GM18511 (cell line): ENCODE data around the gene ADAM22.
"Not testable (repeated sequence)": the region's sequence is repeated elsewhere in the genome, so short reads cannot be mapped to it uniquely, and the experiment has no call there.

ENCODE experiments used
- ATAC-seq: cut with Tn5 transposase; IDR thresholded peaks from one replicate; pipeline ENCODE4 v1.9.1; 2021; ENCODE audit warnings: mild to moderate bottlenecking, moderate library complexity; ENCODE audit not compliant: unreplicated experiment

ADAM22 gene, protein sequence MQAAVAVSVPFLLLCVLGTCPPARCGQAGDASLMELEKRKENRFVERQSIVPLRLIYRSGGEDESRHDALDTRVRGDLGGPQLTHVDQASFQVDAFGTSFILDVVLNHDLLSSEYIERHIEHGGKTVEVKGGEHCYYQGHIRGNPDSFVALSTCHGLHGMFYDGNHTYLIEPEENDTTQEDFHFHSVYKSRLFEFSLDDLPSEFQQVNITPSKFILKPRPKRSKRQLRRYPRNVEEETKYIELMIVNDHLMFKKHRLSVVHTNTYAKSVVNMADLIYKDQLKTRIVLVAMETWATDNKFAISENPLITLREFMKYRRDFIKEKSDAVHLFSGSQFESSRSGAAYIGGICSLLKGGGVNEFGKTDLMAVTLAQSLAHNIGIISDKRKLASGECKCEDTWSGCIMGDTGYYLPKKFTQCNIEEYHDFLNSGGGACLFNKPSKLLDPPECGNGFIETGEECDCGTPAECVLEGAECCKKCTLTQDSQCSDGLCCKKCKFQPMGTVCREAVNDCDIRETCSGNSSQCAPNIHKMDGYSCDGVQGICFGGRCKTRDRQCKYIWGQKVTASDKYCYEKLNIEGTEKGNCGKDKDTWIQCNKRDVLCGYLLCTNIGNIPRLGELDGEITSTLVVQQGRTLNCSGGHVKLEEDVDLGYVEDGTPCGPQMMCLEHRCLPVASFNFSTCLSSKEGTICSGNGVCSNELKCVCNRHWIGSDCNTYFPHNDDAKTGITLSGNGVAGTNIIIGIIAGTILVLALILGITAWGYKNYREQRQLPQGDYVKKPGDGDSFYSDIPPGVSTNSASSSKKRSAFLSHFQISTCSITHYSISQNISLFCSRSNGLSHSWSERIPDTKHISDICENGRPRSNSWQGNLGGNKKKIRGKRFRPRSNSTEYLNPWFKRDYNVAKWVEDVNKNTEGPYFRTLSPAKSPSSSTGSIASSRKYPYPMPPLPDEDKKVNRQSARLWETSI

DNA sequence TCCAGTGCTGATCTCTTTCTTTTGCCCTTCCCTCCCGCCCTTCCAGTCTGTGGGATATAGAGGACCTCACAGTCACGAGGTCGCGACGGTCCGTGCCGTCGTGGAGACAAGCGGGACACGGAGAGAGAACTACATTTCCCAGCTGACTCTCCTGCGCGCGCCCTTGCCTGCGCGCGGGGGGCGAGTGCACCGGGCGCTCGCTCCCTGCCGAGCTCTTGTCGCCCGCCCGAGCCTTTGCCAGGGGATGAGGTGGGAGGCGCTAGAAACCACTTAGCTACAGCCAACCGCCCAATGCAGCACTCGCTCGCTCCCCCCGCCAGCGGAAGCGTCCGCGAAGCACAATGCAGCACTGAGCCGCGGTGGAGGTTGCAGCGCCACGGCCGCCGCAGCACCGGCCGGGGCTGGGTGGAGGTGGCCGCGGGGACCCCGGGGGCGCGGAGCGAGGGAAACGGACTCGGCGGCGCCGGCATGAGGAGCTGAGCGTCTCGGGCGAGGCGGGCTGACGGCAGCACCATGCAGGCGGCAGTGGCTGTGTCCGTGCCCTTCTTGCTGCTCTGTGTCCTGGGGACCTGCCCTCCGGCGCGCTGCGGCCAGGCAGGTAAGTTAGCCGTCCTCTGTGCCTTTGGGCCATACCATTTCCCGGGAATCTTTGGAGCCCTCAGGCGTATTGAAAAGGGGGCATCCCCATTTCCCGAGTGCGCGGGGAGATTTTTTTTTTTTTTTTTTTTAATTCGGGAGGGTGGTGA is at the start of gene ADAM22:
Gene ADAM22 (plus strand): TSS at position 299 of the 746 bp plus-strand sequence. CDS start 215 bp downstream, at position 514.
- ATAC-seq: peak; percentile 95

DNA sequence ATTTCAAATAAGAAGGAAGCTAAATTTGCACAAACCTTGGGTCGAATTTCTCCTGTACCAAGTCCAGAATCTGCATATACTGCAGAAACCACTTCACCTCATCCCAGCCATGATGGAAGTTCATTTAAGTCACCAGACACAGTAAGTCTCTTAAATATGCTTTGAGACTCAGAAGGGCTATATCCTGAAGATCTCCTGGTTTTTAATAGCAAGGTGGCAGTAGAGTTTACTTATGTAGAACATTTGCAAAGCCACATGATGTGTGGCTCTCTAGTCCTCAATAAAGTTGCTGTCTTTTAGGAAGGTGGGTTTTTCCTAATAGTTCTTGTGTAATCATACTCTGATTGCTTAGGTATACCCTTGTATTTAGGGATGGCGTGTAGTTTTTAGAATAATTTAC is 49.0 kb upstream of the ADAM22 start:
- ATAC-seq: no peak

DNA sequence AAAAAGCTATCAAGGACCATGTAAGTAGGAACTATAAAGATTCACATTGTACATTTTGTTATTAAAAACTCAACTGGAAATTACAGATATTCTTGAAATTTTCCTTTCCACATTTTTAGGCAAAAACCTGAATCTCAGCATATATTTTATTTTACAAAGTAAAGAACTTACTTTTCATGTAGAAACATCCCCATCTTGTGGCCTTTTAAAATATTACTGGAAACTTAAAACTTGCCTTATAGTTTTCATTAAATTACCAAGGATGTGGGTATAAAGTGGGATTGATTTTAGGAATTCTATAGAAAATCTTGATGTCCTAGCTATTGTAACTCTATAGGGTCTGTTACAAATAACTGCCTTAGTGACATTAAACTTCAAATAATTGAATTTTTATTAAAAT is 47.2 kb upstream of the ADAM22 start:
- ATAC-seq: no peak

DNA sequence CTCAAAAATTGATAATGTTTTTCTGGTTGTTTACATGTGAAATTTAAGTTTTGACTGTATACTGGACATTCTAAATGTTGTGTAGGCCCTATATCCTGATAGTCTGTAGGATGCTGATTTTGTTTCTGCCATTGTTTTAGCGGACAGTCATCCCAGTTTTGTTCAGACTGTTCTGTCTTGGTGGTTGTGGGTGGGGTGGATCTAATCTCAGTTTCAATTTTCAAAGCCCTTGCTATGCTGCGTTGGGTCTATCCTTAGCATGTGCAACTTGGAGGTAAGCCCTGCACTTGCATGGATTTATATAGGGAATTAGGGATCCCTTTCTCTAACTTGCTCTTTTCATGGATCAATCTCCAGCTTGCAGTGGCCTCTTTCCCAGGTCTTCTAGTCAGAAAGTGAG is 38.7 kb upstream of the ADAM22 start:
- ATAC-seq: no peak

DNA sequence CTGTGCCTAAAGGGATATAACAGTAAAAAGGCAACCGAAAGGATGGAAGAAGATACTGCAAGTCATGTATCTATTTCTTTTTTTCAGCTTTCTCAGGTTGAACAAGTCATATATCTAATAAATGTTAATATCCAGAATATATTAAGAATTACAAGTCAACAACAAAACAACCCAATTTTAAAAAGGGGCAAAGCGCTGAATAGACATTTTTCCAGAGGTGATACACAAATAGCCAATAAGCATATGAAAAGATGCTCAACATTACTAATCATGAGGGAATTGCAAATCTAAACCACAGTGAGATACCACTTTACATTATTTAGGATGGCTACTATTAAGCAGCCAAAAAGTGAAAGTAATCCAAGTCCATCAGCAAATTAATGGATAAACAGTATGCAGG is 34.8 kb upstream of the ADAM22 start:
- ATAC-seq: no peak

DNA sequence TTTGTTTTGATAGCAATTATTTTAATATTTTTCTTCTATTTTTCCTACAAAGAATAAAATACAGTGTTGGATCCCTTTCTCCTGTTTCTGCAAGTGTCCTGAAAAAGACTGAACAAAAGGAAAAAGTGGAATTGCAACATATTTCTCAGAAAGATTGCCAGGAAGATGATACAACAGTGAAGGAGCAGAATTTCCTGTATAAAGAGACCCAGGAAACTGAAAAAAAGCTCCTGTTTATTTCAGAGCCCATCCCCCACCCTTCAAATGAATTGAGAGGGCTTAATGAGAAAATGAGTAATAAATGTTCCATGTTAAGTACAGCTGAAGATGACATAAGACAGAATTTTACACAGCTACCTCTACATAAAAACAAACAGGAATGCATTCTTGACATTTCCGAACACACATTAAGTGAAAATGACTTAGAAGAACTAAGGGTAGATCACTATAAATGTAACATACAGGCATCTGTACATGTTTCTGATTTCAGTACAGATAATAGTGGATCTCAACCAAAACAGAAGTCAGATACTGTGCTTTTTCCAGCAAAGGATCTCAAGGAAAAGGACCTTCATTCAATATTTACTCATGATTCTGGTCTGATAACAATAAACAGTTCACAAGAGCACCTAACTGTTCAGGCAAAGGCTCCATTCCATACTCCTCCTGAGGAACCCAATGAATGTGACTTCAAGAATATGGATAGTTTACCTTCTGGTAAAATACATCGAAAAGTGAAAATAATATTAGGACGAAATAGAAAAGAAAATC is 26.7 kb upstream of the ADAM22 start:
- ATAC-seq: not testable (repeated sequence)

DNA sequence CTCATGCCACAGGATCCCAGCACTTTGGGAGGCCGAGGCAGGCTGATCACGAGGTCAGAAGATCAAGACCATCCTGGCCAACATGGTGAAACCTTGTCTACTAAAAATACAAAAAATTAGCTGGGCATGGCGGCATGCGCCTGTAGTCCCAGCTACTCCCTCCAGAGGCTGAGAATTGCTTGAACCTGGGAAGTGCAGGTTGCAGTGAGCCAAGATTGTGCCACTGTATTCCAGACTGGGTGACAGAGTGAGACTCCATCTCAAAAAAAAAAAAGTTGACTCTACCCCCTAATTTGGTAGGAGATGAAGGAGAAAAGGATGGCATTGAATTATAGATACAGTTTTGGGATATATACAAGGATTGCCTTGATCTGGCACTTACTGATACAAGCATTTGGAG is 25.2 kb upstream of the ADAM22 start:
- not testable (repeated sequence) for ATAC-seq

DNA sequence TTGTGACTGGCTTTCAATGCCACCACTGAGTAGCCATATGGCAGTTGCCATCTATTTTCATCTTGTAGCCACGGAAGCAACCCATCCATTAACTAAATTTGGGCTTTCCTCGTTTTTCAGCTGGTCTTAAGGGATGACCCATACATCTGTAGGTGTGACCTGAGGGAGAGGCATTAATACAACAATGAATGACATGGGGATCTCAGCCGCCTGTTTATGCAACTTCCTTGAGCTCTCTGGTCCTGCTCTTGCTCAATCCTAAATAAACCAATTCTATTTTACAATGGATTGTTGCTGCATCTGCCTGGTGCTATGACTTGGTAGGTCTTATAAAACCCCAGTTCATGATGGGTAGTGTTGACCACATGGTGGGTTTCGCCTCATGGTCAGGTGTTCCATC is 21.9 kb upstream of the ADAM22 start:
- no peak for ATAC-seq

DNA sequence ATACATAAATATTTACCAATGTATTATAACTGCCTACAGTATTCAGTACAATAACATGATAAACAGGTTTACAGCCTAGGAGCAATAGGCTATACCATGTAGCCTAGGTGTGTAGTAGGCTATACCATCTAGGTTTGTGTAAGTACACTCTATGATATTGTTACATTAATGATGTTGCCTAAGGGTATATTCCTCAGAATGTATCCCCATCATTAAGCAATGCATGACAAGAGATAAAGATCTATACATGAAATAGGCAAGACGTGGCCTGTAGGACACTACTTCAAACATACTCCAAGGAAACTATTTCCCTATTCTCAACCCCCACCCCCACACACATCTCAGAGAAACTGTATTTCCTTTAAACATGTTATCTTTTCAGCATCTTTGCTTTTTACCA is 15.3 kb upstream of the ADAM22 start:
- no peak for ATAC-seq

DNA sequence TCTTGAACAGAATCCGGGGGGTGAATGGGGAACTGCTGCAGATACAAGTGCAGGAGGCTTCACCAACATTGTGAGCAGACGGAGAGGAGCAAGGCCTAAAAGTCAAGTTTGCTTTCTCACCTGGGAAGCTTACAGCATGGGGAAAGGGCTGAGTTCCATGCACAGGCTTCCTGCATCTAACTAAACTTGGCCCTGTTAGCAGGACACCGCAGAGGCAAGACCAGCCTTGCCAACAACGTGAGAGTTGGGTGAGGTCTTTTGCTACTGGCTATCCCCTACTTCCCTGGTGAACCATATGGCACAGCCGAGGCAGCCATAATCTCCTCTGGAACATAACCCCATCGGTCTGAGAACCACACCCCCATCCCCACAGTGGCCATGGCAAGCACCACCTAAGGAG is 14.2 kb upstream of the ADAM22 start:
- ATAC-seq: no peak

DNA sequence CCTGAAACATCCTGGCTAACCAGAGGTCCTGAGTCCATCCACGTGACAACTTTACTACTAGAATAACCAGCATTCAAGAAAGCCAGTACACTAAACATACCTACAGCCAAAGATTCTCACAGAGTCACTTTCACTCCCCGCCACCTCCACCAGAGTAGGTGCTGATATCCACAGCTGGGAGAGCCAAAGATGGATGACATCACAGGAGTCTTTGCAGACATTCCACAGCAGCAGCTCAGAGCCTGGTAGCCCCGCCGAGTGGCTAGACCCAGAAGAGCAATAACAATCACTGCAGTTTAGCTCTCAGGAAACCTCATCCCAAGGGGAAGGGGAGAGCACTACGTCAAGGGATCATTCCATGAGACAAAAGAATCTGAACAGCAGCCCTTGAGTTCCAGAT is 13.5 kb upstream of the ADAM22 start:
- ATAC-seq: no peak

DNA sequence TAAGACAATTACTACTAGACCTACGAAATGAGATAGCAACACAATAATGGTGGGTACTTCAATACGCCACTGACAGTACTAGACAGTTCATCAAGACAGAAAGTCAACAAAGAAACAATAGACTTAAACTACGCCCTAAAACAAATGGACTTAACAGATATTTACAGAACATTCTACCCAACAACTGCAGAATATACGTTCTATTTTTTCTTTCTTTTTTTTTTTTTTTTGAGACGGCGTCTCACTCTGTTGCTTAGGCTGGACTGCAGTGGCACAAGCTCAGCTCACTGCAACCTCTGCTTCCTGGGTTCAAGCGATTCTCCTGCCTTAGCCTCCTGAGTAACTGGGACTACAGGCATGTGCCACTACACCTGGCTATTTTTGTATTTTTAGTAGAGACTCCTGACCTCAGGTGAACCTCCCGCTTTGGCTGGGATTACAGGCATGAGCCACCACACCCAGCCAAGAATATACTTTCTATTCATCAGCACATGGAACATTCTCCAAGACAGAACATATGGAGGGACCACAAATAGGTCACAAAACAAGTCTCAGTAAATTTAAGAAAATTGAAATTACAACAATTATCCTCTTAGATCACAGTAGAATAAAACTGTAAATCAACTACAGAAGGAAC is 11.2 kb upstream of the ADAM22 start:
- ATAC-seq: not testable (repeated sequence)

DNA sequence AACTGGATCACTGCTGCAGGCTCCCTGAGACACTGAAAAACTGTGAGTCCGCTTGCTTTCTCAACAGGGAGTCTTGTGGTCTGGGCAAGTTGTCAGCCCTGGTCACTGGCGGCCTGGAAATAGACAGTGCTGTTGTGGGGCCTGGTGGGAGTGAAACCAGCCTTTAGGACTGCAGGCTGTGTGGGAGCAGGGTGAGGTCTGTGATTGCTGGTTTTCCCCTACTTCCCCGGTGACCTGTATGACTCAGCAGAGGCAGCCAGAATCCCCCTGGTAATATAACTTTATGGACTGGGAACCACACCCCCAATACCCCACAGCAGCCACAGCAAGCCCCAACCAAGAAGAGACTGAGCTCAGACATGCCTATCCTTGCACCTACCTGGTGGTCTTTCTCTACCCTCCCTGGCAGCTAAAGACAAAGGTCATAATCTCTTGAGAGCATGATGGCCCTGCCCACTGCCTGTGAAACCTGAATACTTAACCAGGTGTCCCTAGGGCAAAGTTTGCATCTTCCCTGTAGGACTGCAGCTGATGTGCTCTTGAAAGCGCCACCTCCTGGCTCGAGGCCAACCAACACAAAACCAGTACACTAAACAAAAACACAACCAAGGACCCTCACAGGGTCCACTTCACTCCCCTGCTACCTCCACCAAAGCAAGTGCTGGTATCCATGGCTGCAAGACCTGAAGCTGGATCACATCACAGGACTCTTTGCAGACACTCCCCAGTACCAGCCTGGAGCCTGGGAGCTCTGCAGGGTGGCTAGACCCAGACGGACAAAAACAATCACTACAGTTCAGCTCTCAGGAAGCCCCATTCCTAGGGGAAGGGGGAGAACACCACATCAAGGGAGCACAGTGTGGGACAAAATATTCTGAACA is 7.2 kb upstream of the ADAM22 start:
- peak; percentile 98 for ATAC-seq

DNA sequence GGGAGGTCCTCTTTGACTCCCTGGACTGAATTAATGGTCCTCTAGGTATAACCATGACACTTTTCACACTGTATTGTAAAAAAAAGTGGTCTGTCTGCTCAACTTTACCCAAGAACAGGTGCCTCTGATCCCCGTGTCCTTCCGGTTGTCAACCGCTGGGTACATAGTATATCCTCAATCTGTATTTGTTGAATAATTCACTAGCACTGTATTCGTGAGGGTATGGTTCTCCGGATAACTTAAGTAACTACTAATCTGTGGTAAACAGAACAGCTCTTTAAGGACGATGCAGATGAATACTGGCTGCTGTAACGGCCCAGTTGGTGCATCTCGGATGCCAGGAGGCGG is 472 bp upstream of the ADAM22 start:
- ATAC-seq: no peak

DNA sequence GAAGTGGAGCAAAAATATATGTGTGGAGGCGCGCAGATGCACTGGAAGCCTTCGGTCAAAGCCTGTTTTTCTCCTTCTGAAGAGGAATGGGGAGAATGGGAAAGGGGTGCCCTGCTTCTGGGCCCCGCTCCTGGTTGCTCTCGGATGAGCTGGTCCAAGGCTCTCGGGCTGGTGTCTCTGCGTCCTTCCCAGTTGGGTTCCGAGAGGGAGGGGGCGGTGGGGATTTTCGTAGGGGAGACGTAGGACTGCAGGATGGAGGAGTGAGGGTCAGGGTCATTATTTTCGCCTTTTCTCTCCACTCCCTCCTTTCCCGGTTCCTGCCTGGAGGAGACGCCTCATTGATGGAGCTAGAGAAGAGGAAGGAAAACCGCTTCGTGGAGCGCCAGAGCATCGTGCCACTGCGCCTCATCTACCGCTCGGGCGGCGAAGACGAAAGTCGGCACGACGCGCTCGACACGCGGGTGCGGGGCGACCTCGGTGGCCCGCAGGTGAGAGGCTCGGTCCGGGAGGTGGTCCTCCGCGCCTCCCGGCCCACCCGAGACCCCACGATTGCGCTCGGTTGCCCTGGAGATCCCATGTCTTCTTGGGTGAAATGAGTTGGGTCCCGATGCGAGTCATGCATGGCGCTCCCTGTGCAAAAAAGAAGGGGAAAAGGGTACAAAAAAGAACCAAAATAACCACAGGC is 790 bp downstream of the ADAM22 start:
- peak; percentile 12 for ATAC-seq

DNA sequence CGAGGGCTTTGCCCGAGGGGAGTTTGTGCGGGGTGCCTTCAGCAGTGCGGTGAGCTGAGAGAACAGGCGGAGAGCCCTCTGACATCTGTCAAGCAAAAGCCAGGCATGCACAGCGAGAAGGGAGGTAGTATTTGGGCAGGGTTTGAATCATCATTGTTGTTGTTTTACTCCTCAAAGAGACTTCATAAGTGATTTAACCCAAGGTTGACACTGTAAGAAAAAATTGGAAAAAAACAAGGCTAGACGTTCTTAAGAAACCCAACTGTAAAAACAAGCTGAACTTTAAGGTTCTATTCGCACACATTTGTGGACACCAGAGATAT is 1.3 kb downstream of the ADAM22 start:
- ATAC-seq: no peak

DNA sequence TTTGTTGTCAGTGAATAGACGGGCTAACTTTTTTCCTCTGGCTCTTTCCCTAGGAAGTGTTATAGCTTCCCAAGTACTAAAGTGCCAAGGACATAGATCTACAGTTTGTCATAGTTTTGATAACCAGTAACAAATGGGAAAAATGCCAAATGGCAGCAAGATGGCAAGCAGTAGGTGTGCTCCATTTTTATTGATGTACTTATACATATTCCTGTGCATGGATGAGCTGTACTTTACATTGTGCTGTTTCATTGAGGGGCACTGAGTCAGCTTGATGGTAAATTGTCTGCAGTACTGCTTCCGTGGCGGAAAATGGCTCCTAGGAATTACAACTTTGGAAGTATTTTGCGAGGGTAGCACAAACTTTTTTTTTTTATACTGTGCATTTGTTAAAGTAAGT is 7.1 kb downstream of the ADAM22 start:
- no peak for ATAC-seq

DNA sequence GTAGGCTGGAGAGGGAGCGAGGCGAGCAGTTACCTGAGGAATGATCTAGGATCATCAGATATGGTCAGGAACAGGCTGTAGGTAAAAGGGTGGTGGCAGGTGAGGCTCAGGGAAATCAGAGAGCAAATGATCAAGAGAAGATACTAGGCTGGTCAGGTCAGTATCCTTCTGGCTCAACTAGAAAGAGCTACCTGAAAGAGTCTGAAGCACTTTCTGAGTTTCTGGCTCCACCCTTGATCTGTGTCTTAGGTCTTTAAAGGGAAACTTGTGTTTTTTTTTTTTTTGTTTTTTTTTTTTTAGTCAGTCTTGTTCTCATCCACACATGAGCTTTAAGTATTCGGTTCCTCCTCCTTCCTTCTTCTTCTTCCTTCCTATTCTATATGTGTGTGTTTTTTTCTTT is 10.5 kb downstream of the ADAM22 start:
- no peak for ATAC-seq

DNA sequence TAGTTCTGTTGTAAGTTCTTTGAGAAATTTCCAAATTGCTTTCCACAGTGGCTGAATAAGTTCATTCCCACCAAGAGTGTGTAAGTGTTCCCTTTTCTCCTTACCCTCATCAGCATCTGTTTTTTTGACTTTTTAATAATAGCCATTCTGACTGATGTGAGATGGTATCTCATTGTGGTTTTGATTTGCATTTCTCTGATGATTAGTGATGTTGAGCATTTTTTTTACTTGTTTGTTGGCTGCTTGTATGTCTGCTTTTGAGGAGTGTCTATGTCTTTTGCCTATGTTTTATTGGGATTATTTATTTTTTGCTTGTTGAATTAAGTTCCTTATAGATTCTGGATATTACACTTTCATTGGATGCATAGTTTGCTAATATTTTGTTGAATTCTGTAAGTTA is 11.9 kb downstream of the ADAM22 start:
- ATAC-seq: not testable (repeated sequence)
